GM19099 (cell line): ENCODE data around the gene PLN.

Source experiments
- POLR2A ChIP-seq: IDR thresholded peaks from 3 replicates; pipeline ENCODE4 v1.6.1; 2011; ENCODE audit warnings: low read depth; ENCODE audit not compliant: insufficient read length; ENCODE audit errors: extremely low read depth

The PLN gene

DNA sequence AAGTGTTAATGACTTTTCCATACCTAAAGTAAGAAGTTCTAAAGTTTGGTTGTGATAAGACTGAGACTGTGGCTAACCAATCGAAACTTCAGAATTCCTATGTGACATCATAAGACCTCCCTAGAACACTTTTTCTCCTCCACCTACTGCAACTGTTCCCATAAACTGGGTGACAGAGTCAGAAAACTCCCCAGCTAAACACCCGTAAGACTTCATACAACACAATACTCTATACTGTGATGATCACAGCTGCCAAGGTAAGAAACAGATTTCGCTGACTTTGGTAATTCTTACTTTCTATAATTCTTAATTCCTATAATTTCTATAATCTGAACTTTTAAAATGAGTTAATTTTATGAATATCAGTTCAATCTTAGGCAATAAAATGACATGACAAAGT lies at the start of gene PLN:
Gene PLN (plus strand): TSS at position 161 of the 400 bp plus-strand sequence. CDS start 10,626 bp downstream, outside the sequence.
- TF ChIP-seq POLR2A = no peak

DNA sequence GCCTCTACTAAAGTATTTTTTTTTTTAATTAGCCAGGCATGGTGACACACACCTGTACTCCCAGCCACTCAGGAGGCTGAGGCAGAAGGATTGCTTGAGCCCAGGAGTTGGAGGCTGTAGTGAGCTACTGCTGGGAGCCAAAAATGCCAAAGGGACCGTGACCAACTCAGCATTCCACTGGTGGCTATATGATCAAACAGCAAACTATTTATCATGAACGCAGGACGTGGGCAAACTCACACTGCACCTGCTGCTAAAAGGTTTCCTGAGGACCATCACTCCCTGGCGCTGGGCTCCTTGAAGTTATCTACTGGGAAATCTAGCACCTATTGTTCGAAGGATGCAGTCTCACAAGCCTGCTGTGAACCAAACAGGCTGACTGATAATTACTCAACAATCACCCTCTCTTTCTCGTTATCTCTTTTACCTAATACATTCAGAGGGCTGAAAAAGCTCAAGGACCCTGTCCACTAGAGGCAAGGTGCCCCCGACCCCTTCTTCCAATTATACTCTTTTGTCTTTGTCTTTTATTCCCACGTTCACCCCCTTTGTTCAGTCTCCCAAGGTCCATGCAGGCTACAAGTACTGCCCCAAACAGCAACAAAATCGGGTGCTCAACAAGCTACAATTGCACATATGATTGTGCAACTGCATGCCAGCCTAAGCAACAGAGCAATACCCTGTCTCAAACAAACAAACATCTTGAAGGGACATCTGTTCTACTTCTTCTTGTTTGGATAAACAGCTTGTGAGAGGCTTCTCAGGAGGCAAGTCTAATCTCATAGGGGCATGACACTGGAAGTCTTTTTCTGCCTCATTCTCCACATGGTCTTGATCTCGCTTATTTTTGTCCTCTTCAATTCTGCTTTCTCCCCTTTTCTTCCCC lies 47.7 kb upstream of the PLN start:
- TF ChIP-seq POLR2A = no peak

GRCh38 chr6:118501099-118501498 lies 47.0 kb upstream of the PLN start:
- TF ChIP-seq POLR2A = no peak

DNA sequence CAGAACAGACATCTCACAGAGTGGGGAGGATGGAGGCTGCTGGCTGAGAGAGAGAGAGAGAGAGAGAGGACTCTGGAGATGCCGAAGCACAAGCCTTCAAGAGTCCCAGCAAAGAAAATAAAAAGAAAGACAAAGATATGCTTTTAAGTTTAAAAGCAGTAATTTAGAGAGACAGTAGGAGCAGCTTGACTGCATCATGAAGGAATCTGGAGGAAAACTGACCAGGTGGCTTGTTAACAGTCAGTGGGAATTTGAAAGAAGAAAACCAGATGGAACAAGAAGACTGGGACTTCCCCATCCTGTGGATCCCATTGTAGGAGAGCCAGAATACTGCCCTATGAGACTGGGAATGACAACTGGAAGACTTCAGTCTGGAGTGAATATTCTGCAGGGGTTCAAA lies 46.3 kb upstream of the PLN start:
- no peak for TF ChIP-seq POLR2A

- no peak for TF ChIP-seq POLR2A
Observed at GRCh38 chr6:118502169-118502568, 45.9 kb upstream of the PLN start.

- no peak for TF ChIP-seq POLR2A
Observed at GRCh38 chr6:118504611-118505010, 43.5 kb upstream of the PLN start.

GRCh38 chr6:118505656-118506055 lies 42.4 kb upstream of the PLN start:
- no peak for TF ChIP-seq POLR2A

GRCh38 chr6:118506071-118506638 lies 41.9 kb upstream of the PLN start:
- no peak for TF ChIP-seq POLR2A

DNA sequence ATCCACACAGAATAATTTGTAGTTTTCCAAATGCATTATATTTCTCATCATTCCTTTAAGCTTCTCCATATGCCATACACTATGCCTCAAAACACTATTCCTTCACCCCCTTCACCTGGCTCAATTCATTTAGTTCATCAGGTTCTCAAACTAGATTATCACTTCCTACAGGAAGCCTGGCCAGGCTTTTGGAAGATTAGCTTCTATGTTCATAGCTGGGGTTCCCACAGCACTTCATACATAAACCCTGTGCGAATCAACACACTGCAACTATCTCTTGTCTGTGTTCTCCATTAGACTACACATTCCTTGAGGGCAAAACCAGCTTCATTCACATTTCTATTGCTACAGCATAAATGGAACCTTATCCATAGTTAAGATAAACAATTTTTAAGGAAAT lies 40.5 kb upstream of the PLN start:
- no peak for TF ChIP-seq POLR2A

DNA sequence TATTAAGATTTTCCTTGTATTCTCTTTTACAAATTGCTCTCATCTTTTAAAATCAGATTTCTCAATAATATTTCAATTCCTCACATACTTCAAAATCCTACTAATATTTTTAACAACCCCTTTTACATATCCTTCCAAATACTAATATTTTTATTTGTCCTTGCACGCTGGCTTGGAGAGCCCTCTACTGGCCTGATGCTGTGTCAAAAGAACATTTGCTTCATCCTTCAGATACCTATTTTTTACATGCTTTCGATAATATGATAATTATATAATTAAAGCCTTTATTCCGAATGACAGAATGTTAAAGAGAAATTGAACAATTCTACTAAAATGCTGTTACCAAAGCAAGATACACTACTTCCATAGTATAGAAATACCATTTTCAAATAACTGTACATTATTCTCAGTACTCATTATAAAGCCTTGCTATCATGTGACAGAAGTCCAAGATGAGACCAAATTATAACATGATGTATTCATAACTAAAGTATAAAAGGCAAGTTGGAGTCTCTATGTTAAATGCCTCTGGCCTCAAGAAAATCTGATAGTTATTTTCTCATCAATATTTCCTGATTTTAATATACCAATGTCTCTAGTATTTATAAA lies 39.0 kb upstream of the PLN start:
- TF ChIP-seq POLR2A = no peak

DNA sequence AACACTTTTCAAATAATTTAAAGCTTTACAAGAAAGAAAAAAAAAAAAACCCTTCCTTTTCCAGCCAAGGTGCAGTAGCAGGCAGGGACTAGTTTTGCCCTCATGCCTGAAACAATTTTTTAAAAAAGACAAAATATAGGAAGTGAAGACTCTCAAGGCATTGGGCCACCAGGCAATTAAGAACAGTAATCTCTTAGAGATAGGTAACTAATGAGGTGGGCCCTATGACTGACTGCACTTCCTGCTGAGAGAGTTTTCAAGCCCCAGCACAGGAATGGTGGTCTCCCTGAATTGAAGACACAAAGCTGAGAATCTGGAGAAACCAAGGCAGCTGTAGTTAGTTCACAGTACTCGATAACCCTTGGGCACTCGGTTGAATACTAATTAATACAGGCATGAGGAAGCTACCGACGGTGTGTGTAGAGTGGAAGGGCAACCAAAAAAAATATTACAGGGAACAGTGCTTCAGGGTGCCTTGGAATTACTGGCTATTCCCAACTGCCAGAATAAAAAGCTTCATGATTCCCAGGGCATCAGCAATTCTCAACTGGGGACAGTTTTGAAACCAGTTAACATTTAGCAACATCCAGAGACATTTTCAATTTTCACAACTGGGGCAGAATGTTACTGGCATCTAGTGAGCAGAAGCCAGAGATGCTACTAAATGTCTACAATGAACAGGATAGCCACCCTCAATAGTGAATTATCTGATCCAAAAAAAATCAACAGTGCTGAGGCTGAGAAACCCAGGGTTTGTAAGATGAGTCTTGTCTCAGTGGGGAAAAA lies 36.0 kb upstream of the PLN start:
- no peak for TF ChIP-seq POLR2A

- TF ChIP-seq POLR2A = no peak
Observed at GRCh38 chr6:118514689-118515088, 33.4 kb upstream of the PLN start.

DNA sequence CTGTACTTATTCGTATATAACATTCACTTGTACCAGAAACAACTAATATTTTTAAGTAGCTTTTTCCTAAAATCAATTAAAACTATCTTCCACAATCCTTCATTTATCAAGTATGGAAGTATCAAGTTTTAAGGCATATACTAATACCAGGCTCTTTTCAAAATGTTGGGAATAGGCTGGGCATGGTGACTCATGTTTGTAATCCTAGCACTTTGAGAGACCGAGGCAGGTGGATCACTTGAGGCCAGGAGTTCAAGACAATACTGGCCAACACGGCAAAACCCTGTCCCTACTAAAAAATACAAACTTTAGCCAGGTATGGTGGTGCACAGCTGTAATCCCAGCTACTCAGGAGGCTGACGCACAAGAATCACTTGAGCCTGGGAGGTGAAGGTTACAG lies 25.7 kb upstream of the PLN start:
- no peak for TF ChIP-seq POLR2A

- no peak for TF ChIP-seq POLR2A
Observed at GRCh38 chr6:118523216-118523615, 24.9 kb upstream of the PLN start.

- TF ChIP-seq POLR2A = no peak
Observed at GRCh38 chr6:118524686-118525085, 23.4 kb upstream of the PLN start.
